Cardiac fibroblast (primary cell): Measurements from ENCODE around the gene CC2D1A.
A peak's percentile ranks its signal among the peaks of the same experiment; 100 is the strongest.
"Not testable (repeated sequence)": the region's sequence is repeated elsewhere in the genome, so short reads cannot be mapped to it uniquely, and the experiment has no call there.

Experiments
- DNase-seq, 2 donors: peaks; one replicate each; pipeline versions ENCODE4 v3.0.0 to v3.0.0-alpha.2; 2010; ENCODE audit warnings: low read depth in 2 of 2
- H3K4me3 ChIP-seq, 2 donors: replicated peaks in 1 of 2; 1 replicate in 1 of 2; 2 replicates in 1 of 2; pipeline ENCODE4 v1.5.1; 2011; ENCODE audit warnings: low read depth in 2 of 2, low read length in 2 of 2, mild to moderate bottlenecking in 2 of 2, moderate library complexity in 1 of 2
- CTCF ChIP-seq: IDR thresholded peaks from one replicate; pipeline ENCODE4 v1.5.1; 2011; ENCODE audit warnings: low read depth, mild to moderate bottlenecking, low read length, inconsistent platforms

CC2D1A gene

GRCh38 chr19:13918726-13919411 lies 12.9 kb downstream of the CC2D1A start:
- H3K4me3 ChIP-seq, result no peak overlapping the region
- DNase-seq, result no peak
- no peak for TF ChIP-seq CTCF

- H3K4me3 ChIP-seq, result no peak overlapping the region
- no peak for DNase-seq
- no peak for TF ChIP-seq CTCF
These were observed 14.5 kb downstream of the CC2D1A start for GRCh38 chr19:13920524-13920923.

- peak; percentile 50 to 69 for DNase-seq
- TF ChIP-seq CTCF, result no peak
- H3K4me3 ChIP-seq, result no peak overlapping the region
These were observed 15.1 kb downstream of the CC2D1A start for GRCh38 chr19:13920940-13921747.

- DNase-seq, H3K4me3 ChIP-seq: not testable (repeated sequence)
These were observed 16.1 kb downstream of the CC2D1A start for GRCh38 chr19:13922118-13922517.

- DNase-seq, result no peak
- H3K4me3 ChIP-seq, result no peak overlapping the region
- no peak for TF ChIP-seq CTCF
These were observed 17.4 kb downstream of the CC2D1A start for GRCh38 chr19:13923194-13923987.

- TF ChIP-seq CTCF, result no peak
- no peak overlapping the region for H3K4me3 ChIP-seq
- no peak for DNase-seq
These were observed 20.0 kb downstream of the CC2D1A start for GRCh38 chr19:13926010-13926409.

- H3K4me3 ChIP-seq, result no peak overlapping the region
- DNase-seq, result no peak
- no peak for TF ChIP-seq CTCF
These were observed 20.7 kb downstream of the CC2D1A start for GRCh38 chr19:13926715-13927114.
